Left kidney (tissue), 2 donors: ENCODE data around the gene CNOT1. TPM values are rescaled to one million over a fixed set of nuclear protein-coding genes. Genes with fewer than 3 reads are reported as not detected.
"Not testable (repeated sequence)": the region's sequence is repeated elsewhere in the genome, so short reads cannot be mapped to it uniquely, and the experiment has no call there.

Experiments used
- DNase-seq: peaks from one replicate; pipeline ENCODE4 v3.0.0-alpha.2; 2013
- polyA plus RNA-seq: library from polyadenylated mRNA; unstranded; fragments of 120-200 nt; gene quantifications from one replicate; pipeline ENCODE4 v1.2.1, GENCODE V29; 2013; ENCODE audit not compliant: insufficient read length

CNOT1 gene
- polyA plus RNA-seq, 1 donor: 221 TPM

DNA sequence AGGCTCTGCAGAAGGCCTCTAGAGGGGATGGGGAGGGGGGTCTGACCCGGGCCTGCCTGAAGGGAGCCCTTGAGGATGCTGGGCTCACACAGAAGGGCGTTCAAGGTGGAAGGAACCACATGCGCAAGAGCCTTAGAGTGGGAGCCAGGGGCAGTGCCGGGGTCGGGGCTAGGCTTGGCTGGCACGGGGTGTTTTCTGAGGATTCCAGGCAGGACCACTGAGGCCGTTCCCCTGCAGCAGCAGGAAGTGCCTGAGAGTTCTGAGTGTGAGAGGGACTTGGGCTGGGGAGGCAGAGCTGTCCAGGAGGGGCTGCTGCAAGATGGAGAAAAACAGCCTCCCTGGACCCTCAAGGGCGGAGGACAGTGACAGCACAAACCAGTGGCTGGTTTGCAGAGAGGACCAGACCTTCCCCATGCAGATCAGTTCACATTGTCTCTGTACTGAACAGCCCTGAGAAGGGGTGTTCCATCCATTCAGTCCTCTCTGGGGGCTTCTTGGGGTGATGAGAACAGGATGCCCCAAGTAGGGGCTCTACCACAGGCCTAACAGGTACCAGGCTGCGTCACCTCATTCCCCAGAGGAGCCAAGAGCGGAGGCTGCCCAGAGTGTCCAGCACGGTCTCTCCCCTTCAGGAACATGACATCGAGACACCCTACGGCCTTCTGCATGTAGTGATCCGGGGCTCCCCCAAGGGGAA, 126.3 kb downstream of the CNOT1 start:
- DNase-seq: no peak

DNA sequence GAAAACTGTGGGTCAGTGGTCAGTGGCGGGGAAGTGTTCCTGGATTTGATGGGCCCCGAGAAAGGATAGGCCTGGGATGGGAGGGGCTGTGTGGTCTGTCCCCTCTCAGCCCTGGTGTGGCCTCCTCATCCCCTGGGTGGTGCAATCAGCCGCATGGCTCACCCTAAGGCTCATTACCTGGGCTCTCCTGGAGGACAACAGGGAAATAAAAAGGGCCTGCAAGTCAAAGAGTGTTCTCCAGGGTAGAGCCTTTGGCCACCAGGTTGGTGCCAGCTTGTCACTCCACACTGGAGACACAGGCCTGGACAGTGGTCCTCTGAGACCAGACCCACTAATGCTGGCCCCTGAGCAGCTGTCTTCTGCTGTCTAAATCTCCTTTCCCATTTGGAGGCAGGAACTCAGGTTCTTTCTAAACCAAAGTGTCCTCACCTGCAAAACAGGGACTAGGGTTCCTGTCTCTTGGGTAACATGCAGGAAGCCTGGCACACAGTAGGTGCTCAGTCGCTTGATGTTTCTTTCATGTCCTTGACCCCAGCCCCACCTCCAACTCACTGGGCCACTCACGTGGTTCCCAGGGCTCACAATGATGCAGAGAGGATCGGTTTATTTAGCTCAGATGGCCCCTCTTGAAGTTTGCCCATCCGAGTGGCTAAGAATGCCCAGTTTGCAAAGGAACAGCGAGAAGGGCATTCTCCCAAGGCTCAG, 127.3 kb downstream of the CNOT1 start:
- no peak for DNase-seq

DNA sequence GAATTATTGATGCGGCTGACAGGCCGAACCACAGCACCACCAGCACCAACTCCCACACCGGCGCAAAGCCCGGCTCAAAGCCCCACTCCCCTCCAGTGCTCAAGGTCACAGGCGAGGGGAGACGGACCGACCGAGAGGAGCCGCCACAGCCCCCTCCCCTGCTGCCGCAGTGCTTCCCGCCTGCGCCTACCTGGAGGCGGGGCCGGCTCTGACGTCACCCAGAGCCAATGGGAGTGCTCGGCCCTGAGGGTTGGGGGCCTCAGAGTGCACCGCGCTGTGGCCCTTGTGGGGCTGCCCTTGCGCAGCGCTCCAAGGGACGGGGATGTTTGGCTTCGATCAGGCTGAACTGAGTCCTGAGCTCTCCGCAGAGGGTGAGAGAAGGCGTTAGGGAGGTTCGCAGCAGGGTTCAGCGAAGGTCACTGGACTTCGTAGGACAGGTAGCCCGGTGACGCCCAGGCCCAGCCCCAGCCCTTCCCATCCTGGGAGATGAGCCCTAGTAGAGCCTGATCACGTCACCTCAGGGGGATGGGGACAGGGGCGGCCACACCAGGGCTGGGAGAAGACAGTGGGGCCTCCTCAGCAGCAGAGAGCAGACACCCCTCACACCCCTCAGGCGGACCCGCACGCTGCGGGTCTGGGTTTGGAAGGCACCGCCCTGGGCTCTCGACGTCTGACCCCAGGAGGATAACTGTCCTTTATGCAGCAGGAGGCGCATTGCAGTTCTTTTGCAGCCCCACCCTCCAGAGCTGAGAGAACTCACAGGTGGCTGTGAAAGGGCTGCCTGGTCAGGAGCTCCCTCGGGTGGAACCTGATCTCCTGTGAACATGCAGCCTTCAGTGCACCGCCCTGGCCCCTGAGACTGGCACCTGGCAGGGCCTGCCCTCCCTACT, 128.1 kb downstream of the CNOT1 start:
- peak; percentile 72 for DNase-seq

DNA sequence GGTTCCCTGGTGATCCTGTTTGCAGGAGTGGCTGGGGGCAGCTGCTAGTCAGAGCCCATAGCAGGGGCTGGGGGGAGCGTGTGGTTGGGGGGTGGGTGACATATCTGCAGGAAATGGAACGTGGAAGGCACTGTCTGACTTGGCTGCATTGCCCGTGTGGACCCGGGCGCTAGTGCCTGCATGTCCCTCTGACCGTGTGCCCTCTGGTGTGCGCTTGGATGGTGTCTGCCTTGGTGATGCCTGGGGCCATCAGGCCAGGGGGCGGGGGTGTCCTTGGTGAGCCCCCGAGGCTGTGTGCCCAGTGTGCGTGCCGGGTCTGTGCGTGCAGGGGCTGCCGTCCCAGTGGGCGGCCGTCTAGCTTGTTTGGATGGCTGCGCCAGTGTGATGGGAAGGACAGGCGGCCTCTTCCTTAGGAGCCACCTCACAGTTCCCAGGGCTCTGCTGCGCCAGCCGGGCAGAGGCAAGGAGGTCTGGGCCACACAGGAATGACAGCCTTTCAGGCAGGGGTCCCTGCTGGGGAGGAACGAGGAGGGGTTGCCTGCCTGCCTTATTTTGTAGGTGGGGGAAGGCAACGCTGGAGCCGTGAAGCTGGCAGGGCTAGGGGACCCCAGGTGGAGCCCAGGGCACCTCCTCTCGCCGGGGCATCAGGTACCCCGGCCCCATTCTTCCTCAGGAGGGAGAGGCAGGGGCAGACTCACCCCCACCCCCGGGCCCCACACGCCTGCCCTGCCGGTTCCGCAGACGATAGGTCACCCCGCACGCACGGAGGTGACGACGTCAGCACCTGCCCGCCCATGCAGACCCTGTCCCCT, 129.0 kb downstream of the CNOT1 start:
- DNase-seq: no peak

DNA sequence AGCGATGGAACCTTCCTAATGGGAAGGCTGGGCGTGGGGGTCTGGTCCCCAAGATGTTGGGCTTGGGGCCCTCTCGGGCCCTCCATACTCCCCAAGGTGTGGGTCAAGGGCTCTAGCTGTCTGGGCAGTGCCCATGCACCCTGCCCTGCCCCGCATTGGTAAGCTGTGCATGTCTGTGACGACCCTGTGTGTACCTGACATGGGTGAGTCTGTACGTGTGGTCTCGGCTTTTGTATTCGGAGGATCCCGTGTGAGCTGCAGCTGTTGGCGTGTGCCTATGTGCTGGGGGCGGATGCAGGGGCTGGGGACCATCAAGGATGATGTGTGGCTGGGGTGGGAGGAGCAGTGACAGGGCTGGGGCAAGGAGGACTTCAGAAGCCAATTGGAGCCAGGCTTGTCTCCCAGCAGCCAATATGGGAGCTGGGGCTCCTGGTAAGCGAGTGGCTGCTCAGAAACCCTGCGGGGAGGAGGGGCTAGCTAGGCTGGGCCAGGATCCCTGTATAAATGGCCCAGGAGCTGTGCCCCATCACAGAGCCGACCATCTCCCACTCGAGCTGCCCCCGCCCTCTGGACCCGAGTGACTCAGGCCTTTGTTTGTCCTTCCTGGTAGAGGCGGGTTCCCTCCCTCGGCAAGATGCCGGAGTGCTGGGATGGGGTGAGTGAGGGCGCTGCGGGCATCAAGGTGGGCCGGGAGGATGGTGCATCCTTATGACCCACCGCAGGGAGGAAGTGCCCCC, 129.8 kb downstream of the CNOT1 start, which contains the start of gene NDRG4:
TSS of gene NDRG4 (plus strand) at position 529 of the 737 bp plus-strand sequence. CDS start at position 635, 106 bp downstream.
- peak; percentile 83 for DNase-seq

DNA sequence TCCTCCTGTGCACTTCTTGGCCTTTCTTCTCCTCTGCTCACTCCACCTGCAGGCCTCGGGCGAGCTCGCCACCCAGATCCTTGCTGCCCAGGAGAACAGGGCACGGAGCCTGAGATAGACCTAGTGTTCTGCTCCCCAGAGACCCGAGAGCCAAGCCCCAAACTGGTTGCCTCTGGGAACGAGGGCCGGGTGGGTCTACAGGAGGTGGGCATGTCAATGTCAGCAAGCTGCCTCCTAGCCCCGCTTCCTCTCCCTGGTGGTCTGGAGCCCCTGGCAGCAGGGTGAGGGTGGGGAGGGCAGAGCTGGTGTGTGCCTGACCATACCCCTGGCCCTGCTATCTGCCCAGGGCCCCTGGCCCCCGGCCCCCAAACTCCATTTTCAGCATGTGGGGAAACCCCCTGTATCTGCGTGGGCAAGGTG, 130.5 kb downstream of the CNOT1 start:
- DNase-seq: no peak

DNA sequence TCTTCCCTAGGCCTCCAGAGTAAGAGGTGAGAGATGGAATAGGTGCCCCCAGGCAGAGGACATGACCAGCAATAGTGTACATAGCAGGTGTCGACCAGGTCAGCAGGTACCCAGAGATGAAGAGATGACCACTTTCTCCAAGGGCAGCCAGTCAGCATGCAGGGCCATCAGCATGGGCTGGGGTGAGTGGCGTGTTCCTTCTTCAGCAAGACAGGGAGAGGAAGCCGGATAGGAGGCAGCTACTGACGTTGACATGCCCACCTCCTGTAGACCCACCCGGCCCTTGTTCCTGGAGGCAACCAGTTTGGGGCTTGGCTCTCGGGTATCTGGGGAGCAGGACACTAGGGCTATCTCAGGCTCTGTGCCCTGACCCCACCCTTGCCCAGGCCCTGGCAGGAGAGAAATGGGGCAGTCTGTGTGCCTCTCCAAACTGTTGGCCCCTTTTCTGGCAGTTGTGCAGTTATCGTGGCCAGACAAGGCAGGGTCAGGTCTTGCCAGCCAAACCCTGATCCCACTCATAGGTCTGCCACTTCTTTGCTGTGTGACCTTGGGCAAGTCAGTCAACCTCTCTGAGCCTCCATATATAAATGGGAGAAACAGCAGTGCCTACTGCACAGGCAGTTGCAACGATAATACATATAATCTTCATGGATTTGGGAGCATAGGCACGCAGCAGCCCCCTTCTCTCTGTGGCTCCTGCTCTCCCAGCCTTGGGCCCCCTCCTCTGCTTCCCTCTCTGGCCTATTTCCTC, 131.1 kb downstream of the CNOT1 start:
- no peak for DNase-seq

DNA sequence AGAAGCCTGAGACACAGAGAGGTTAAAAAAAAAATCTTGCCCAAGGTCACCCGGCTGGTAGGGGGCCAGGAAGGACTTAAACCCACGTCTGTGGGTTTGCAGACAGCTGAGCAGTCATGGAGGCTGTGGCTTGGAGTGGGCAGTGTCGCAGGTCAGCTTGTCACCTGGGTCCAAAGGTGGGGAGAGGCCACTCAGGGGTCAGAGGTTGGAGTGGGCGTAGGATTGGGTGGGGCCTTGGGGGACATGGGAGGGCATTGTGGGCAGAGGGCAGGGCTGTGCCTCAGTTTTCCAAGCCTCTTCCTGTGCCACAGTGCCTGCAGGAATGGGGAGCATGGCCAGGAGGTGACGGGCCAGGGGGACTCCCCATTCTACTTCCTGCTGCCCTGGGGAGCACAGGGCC, 131.7 kb downstream of the CNOT1 start:
- no peak for DNase-seq

DNA sequence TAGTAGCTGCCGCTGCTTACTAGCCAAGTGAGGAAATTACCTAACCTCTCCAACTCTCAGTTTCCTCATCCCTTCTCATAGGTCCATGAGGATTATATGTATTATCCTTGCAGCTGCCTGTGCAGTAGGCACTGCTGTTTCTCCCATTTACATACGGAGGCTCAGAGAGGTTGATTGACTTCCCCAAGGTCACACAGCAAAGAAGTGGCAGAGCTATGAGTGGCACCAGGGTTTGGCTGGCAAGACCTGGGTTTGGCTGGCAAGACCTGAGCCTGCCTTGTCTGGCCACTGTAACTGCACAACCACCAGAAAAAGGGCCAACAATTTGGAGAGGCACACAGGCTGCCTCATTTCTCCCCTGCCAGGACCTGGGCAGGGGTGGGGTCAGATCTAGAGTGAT, 132.2 kb downstream of the CNOT1 start:
- no peak for DNase-seq

DNA sequence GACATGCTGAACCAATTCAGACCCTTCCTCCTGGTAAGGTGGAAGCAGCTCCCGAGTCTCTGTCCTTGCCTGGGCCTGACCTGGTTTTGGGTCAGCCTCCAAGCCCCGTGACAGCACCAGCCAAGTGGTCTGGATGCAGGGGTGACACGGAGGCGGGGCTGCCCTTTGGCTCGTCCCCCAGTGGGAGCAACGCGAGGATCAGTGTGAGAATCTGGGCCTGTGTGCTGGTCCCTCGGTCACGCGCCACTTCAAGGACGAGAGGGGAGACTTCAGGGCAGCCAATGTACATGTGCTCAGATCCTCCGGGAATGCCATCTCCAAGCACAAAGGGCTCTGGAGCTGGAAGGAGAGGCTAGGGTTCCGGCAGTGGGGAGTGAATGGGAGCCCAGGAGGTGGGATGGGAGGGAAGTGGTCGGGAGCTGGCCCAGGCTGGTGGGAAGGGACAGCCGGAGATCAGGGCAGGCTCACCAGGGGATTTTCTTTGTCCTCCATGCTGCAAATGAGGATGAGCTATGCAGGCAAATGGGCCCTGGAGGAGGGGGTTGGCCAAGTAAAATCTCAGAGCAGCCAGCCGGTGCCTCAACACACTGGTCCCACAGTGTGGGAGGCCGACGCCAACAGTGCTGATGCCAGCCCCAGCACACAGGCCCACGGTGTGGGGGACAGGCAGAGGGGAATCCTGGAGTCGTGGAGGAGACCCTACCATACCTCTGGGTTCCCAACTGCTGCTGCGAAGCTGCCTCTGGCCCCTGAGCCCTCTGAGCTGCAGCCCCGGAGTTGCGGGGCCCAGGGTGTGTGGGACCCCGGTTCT, 133.9 kb downstream of the CNOT1 start:
- no peak for DNase-seq

DNA sequence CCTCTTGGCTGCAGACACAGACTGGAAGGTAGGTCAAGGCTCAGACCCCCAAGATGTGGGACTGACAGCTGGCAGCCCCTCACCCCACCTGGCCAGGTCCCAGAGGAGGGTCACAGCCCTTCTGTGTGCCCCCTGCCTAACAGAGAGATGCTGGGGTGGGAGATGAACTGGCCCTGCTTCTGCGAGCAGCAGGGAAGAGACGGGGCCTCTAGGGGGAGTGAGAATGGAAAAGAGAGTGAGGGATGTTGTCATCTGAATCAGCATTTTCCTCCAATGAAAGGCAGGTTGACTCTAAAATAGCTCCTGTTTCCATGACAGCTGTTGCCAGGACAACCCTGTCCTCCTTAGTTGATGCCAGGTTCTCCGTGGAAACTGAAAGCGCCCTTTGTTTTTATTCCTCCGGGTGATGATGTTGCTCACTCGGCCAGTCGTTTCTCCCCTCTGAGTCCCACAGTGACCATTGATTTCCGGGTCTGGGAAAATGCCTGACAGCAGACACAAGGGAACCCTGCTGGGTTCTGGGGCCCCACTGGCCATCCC, 134.6 kb downstream of the CNOT1 start:
- DNase-seq: peak; percentile 94

DNA sequence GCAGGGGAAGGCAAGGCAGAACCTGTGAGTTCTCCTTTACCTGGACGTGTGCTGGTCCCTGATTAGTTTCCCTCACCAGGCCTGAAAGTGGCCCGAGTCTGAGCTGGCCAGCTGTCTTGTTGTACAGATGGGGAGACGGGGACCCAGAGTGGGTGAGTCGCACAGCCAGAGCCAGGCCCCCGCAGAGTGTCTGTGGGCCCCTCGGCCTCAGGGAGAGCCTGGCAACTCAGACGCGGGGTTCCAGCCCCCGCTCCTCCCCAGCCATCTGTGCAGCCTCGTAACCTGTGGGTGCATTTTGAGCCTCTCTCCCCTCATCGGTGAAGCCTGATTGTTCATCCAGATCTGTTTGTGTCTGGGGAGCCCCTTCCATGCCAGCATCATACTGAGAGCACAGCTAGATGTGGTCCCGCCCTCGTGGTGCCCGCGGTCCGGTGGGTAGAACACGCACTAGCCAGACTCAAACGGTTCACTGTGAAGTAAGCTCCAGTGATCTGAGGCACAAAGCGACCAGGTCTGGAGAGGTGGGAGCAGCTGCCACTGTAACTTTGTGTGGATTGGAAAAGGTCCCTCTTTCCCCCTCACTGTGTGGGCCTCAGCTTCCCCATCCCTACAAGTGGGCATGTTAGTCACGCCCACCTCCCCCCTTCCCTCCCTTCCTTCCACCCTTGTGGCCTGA, 135.7 kb downstream of the CNOT1 start:
- DNase-seq: no peak

DNA sequence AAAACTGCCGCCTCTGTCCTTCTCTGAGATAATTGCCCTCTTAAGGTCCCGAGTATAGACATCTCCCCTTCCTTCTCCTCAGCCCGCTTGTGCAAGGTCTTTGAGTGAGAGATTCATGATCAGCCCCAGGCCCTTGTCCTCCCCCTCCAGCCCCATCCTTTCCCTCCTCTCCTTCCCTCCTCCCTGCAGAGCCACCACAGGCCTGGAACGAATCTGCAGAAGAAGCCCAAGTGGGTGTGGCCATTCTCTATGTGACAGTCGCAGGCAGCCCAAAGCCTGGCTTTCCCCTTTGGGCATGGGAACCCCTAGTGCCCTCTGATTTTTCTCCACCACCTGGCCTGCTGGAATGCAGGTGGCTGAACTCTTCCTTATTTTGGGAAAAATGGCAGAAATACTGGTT, 136.9 kb downstream of the CNOT1 start:
- no peak for DNase-seq

DNA sequence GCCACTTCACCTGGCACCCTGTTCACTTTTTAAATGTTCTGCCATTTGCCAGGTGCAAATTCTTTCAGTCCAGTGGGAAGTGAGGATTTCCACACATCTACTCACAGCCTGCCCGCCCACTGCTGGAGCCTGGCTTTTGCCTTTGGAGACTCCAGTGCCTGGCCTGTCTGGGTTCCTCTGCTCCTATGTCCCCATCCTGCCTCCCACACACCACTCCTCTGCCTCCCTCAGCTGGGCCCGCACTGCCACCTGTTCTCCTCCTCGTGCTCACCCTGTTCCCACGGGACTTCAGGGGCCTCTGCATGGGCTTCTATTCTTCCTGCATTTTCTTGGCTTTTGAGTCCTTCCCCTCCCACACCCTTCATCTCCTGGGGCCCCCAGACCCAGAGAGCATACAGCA, 137.6 kb downstream of the CNOT1 start:
- no peak for DNase-seq

DNA sequence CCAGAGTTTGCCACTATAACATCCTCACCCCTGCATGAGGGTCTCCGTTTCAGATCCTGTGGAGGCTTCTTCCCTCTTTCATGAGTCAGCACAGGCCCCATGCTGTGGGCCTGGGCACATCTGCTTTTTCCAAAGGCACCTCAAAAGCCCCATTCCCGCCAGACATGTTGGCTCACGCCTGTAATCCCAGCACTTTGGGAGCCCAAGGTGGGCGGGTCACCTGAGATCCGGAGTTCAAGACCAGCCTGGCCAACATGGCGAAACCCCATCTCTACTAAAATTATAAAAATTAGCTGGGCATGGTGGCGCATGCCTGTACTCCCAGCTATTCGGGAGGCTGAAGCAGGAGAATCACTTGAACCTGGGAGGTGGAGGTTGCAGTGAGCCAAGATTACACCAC, 139.1 kb downstream of the CNOT1 start:
- DNase-seq: not testable (repeated sequence)

DNA sequence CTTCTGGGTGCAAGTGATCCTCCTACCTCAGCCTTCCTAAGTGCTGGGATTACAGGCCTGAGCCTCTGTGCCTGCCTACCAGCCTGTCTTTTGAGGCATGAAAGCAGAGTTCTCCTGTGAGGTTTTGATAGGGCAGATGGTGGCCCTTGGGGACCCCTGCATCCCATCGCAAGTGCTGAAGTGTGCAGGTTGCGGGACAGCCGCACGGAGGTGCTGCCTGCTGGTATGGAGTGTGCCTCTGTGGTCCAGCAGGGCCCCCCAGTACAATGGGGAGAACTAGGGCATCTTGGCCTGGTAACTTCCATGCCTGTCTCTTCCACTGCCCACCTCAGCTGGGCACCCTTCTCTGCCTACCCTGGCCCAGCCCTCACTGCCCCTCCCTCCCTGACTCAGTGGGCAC, 139.6 kb downstream of the CNOT1 start:
- no peak for DNase-seq

DNA sequence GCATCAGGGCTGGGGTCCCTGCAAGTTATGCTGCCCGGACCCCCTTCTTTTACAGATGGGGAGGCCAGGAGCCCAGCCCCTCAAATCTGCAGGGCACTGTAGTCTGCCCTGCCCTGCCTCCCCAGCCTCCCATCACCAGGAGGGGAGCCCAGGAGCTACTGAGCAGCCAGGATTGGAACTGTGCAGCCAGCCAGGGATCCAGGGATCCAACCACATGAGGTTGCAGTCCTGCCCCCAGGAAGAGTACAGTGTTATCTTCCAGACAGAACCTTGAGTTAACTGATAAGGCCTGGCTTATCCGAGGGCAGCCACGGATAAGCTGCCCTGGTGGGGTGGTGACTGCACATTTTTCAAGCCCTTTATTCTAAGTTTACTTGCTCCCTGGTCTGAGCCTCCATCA, 141.1 kb downstream of the CNOT1 start:
- no peak for DNase-seq

DNA sequence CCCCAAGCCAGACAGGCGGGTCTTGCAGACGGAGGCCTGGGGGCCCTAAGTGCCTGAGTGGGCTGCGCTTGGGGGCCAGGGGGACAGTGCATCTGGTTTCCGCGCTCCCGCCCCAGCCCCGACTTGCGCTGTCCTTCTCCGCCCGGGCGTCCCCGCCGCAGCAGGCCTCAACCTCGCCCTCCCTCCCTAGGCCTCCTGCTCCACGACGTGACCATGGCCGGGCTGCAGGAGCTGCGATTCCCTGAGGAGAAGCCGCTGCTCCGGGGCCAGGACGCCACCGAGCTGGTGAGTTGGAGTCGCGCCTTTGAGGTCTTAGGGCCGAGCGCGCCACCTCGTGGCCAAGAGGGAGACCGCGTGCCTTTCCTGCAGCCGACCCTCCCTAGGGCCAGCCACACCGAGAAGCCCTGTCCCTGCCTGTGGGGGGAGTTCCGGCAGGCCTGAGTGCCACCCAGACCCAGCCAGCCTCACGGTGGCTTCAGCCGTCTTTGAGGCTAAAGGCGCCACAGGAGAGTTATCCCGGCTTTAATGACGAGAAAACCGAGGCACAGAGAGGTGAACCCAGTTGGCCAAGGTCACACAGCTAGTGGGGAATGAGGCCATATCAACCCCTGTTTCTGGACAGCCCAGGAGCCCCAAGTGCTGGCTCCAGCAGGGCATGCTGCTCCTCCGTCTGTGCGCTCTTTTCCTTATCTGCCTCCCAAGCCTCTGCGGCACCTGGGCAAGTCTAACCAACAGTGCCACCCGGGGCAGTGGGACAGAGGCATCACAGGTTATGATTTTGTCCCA, 141.9 kb downstream of the CNOT1 start:
- DNase-seq: peak; percentile 77
